ENCODE data around the gene DGKI.
"Not testable (repeated sequence)": the region's sequence is repeated elsewhere in the genome, so short reads cannot be mapped to it uniquely, and the experiment has no call there.

DGKI gene

GRCh38 chr7:137832382-137832781 lies 14.4 kb downstream of the DGKI start:
- Histone ChIP-seq H3K79me1 (replicated peaks; ENCODE audit: low read length, poor library complexity, severe bottlenecking) (no peaks in the 10 kb centered on the region), H3K9me3 (ENCODE audit: control insufficient read depth, low read length) (peaks cover 27% of the 10 kb centered on the region), H3K4me2 (ENCODE audit: low read length, poor library complexity, severe bottlenecking) (no peak overlapping the region), H3K27ac (ENCODE audit: low read length, poor library complexity, severe bottlenecking) (no peak overlapping the region), H3K4me3 (ENCODE audit: insufficient read depth in 1 of 2, low read depth in 1 of 2, low read length in 2 of 2) (no peak overlapping the region), H2AK5ac (ENCODE audit: low read length, severe bottlenecking) (no peak overlapping the region), H3K36me3 (ENCODE audit: control insufficient read depth in 1 of 2, insufficient read depth in 2 of 2, low read depth in 1 of 2, low read length in 2 of 2) (peaks cover 0 to 10% of the 10 kb centered on the region in 2 experiments), H4K91ac (ENCODE audit: low read length) (no peak overlapping the region), H3K18ac (ENCODE audit: low read depth in 1 of 2, low read length in 2 of 2) (no peak overlapping the region), H3K27me3 (ENCODE audit: control insufficient read depth in 1 of 2, insufficient read depth in 1 of 2, low read length in 2 of 2) (no peaks in the 10 kb centered on the region), H2BK15ac (ENCODE audit: low read depth, poor library complexity, severe bottlenecking) (no peak overlapping the region), H2BK5ac (ENCODE audit: low read depth, low read length, poor library complexity, severe bottlenecking) (no peak overlapping the region), H3K4ac (ENCODE audit: low read depth in 1 of 2, low read length in 2 of 2) (no peak overlapping the region), H2BK12ac (ENCODE audit: low read length in 2 of 2) (no peak overlapping the region), H3K9ac (ENCODE audit: low read length) (no peak overlapping the region), H3K14ac (ENCODE audit: low read length in 2 of 2) (no peak overlapping the region), H4K8ac (ENCODE audit: low read length) (no peak overlapping the region), H3K4me1 (ENCODE audit: control insufficient read depth, insufficient read depth, low read depth, low read length) (no peaks in the 10 kb centered on the region), H2BK120ac (ENCODE audit: low read depth, low read length) (no peak overlapping the region), H3K23ac (ENCODE audit: low read length in 2 of 2) (no peak overlapping the region), H2AFZ (ENCODE audit: low read depth, low read length) (no peak overlapping the region)
- 96% methylated on average over 2 of the region's 2 CpGs for WGBS
- DNase-seq, result no peak

- H3K27me3 ChIP-seq (ENCODE audit: control insufficient read depth in 1 of 2, insufficient read depth in 1 of 2, low read length in 2 of 2); H2BK5ac ChIP-seq (ENCODE audit: low read depth, low read length, poor library complexity, severe bottlenecking); H3K36me3 ChIP-seq (ENCODE audit: control insufficient read depth in 1 of 2, insufficient read depth in 2 of 2, low read depth in 1 of 2, low read length in 2 of 2); H2AK5ac ChIP-seq (ENCODE audit: low read length, severe bottlenecking); H2BK12ac ChIP-seq (ENCODE audit: low read length in 2 of 2); H3K27ac ChIP-seq (ENCODE audit: low read length, poor library complexity, severe bottlenecking); H3K4ac ChIP-seq (ENCODE audit: low read depth in 1 of 2, low read length in 2 of 2); H3K14ac ChIP-seq (ENCODE audit: low read length in 2 of 2); H3K23ac ChIP-seq (ENCODE audit: low read length in 2 of 2); DNase-seq; H2BK120ac ChIP-seq (ENCODE audit: low read depth, low read length); H3K79me1 ChIP-seq (replicated peaks; ENCODE audit: low read length, poor library complexity, severe bottlenecking); H3K18ac ChIP-seq (ENCODE audit: low read depth in 1 of 2, low read length in 2 of 2); H3K9ac ChIP-seq (ENCODE audit: low read length); H4K8ac ChIP-seq (ENCODE audit: low read length); H3K4me3 ChIP-seq (ENCODE audit: insufficient read depth in 1 of 2, low read depth in 1 of 2, low read length in 2 of 2); H4K91ac ChIP-seq (ENCODE audit: low read length); H2AFZ ChIP-seq (ENCODE audit: low read depth, low read length); H3K4me2 ChIP-seq (ENCODE audit: low read length, poor library complexity, severe bottlenecking); H3K4me1 ChIP-seq (ENCODE audit: control insufficient read depth, insufficient read depth, low read depth, low read length); H2BK15ac ChIP-seq (ENCODE audit: low read depth, poor library complexity, severe bottlenecking): not testable (repeated sequence)
- peaks cover 27% of the 10 kb centered on the region for H3K9me3 ChIP-seq (ENCODE audit: control insufficient read depth, low read length)
- WGBS, result 100% methylated on average over 1 of the region's 1 CpG
Measured at GRCh38 chr7:137831555-137831954, 15.2 kb downstream of the DGKI start.

- Histone ChIP-seq H3K14ac (ENCODE audit: low read length in 2 of 2) (no peak overlapping the region), H2BK15ac (ENCODE audit: low read depth, poor library complexity, severe bottlenecking) (no peak overlapping the region), H4K91ac (ENCODE audit: low read length) (no peak overlapping the region), H3K9me3 (ENCODE audit: control insufficient read depth, low read length) (peaks cover 27% of the 10 kb centered on the region), H2BK12ac (ENCODE audit: low read length in 2 of 2) (no peak overlapping the region), H3K4me1 (ENCODE audit: control insufficient read depth, insufficient read depth, low read depth, low read length) (no peaks in the 10 kb centered on the region), H3K9ac (ENCODE audit: low read length) (no peak overlapping the region), H3K4me3 (ENCODE audit: insufficient read depth in 1 of 2, low read depth in 1 of 2, low read length in 2 of 2) (no peak overlapping the region), H2BK5ac (ENCODE audit: low read depth, low read length, poor library complexity, severe bottlenecking) (no peak overlapping the region), H3K36me3 (ENCODE audit: control insufficient read depth in 1 of 2, insufficient read depth in 2 of 2, low read depth in 1 of 2, low read length in 2 of 2) (peaks cover 0 to 10% of the 10 kb centered on the region in 2 experiments), H3K79me1 (replicated peaks; ENCODE audit: low read length, poor library complexity, severe bottlenecking) (peaks cover 2% of the 10 kb centered on the region), H3K18ac (ENCODE audit: low read depth in 1 of 2, low read length in 2 of 2) (no peak overlapping the region), H3K23ac (ENCODE audit: low read length in 2 of 2) (no peak overlapping the region), H2BK120ac (ENCODE audit: low read depth, low read length) (no peak overlapping the region), H3K4me2 (ENCODE audit: low read length, poor library complexity, severe bottlenecking) (no peak overlapping the region), H2AFZ (ENCODE audit: low read depth, low read length) (no peak overlapping the region), H4K8ac (ENCODE audit: low read length) (no peak overlapping the region), H2AK5ac (ENCODE audit: low read length, severe bottlenecking) (no peak overlapping the region), H3K27me3 (ENCODE audit: control insufficient read depth in 1 of 2, insufficient read depth in 1 of 2, low read length in 2 of 2) (no peaks in the 10 kb centered on the region), H3K4ac (ENCODE audit: low read depth in 1 of 2, low read length in 2 of 2) (no peak overlapping the region), H3K27ac (ENCODE audit: low read length, poor library complexity, severe bottlenecking) (no peak overlapping the region)
- no peak for DNase-seq
- WGBS, result 97% methylated on average over 6 of the region's 7 CpGs
Measured at GRCh38 chr7:137829337-137829992, 17.3 kb downstream of the DGKI start.

GRCh38 chr7:137828456-137828855 lies 18.3 kb downstream of the DGKI start:
- no peaks in the 10 kb centered on the region for H3K4me1 ChIP-seq (ENCODE audit: control insufficient read depth, insufficient read depth, low read depth, low read length)

More at GRCh38 chr7:137828456-137828855, 18.3 kb downstream of the DGKI start:
- Histone ChIP-seq H2AFZ (ENCODE audit: low read depth, low read length) (no peak overlapping the region), H4K91ac (ENCODE audit: low read length) (no peak overlapping the region), H2BK12ac (ENCODE audit: low read length in 2 of 2) (no peak overlapping the region), H2BK5ac (ENCODE audit: low read depth, low read length, poor library complexity, severe bottlenecking) (no peak overlapping the region), H2BK120ac (ENCODE audit: low read depth, low read length) (no peak overlapping the region), H4K8ac (ENCODE audit: low read length) (no peak overlapping the region), H3K9ac (ENCODE audit: low read length) (no peak overlapping the region), H3K4me3 (ENCODE audit: insufficient read depth in 1 of 2, low read depth in 1 of 2, low read length in 2 of 2) (no peak overlapping the region), H3K36me3 (ENCODE audit: control insufficient read depth in 1 of 2, insufficient read depth in 2 of 2, low read depth in 1 of 2, low read length in 2 of 2) (peaks cover 0 to 3% of the 10 kb centered on the region in 2 experiments), H3K27me3 (ENCODE audit: control insufficient read depth in 1 of 2, insufficient read depth in 1 of 2, low read length in 2 of 2) (no peaks in the 10 kb centered on the region), H3K18ac (ENCODE audit: low read depth in 1 of 2, low read length in 2 of 2) (no peak overlapping the region), H3K27ac (ENCODE audit: low read length, poor library complexity, severe bottlenecking) (no peak overlapping the region), H3K79me1 (replicated peaks; ENCODE audit: low read length, poor library complexity, severe bottlenecking) (peaks cover 2% of the 10 kb centered on the region), H3K23ac (ENCODE audit: low read length in 2 of 2) (no peak overlapping the region), H3K4me2 (ENCODE audit: low read length, poor library complexity, severe bottlenecking) (no peak overlapping the region), H3K4ac (ENCODE audit: low read depth in 1 of 2, low read length in 2 of 2) (no peak overlapping the region), H3K14ac (ENCODE audit: low read length in 2 of 2) (no peak overlapping the region), H2AK5ac (ENCODE audit: low read length, severe bottlenecking) (no peak overlapping the region), H2BK15ac (ENCODE audit: low read depth, poor library complexity, severe bottlenecking) (no peak overlapping the region), H3K9me3 (ENCODE audit: control insufficient read depth, low read length) (peaks cover 18% of the 10 kb centered on the region)
- 72% methylated on average over 1 of the region's 1 CpG for WGBS
- DNase-seq, result no peak
